Lower lobe of right lung (tissue), 2 donors: ENCODE results near the gene ETHE1. TPM values are rescaled to one million over a fixed set of nuclear protein-coding genes. Genes with fewer than 3 reads are reported as not detected.

Experiments
- ATAC-seq, 2 donors: fragments of 200-7000 bp; cut with Tn5 transposase; one replicate each; pipeline ENCODE4 v1.9.1; 2020 to 2022; ENCODE audit warnings: mild to moderate bottlenecking in 2 of 2, moderate library complexity in 2 of 2
- DNase-seq: peaks from one replicate; pipeline ENCODE4 v3.0.0-alpha.2; 2020
- H3K27ac ChIP-seq: fragments of 200-600 bp; one replicate; pipeline ENCODE4 v1.8.0; 2022
- H3K27me3 ChIP-seq: fragments of 200-600 bp; one replicate; pipeline ENCODE4 v1.8.0; 2022; ENCODE audit warnings: low read depth
- H3K36me3 ChIP-seq: fragments of 200-600 bp; one replicate; pipeline ENCODE4 v1.8.0; 2022; ENCODE audit warnings: mild to moderate bottlenecking
- H3K4me1 ChIP-seq: fragments of 200-600 bp; one replicate; pipeline ENCODE4 v1.8.0; 2022
- H3K4me3 ChIP-seq: fragments of 200-600 bp; one replicate; pipeline ENCODE4 v1.8.0; 2022; ENCODE audit warnings: mild to moderate bottlenecking
- H3K9me3 ChIP-seq: fragments of 200-600 bp; one replicate; pipeline ENCODE4 v1.8.0; 2022
- intact Hi-C: fragments of 100-400 bp; cut with DNase I; formaldehyde crosslinking; loops from one replicate; pipeline ENCODE4 v1.11.0; 2022
- total RNA-seq: library from RNA; stranded (reverse); fragmentation: NEBNext Ultra II Directional; extraction: Animal tissue kit (Norgen Biotek cat#: 25700); gene quantifications from one replicate; pipeline ENCODE4 v1.2.1, GENCODE V29; 2021
- TF ChIP-seq, protein P1 (sequence below): fragments of 200-600 bp; IDR thresholded peaks from one replicate; pipeline ENCODE4 v1.8.0; 2022; ENCODE audit warnings: antibody characterized with exemption, mild to moderate bottlenecking
- donor health status: DM: no; HTN: yes; CAD: no; lungs with severe emphysema.

ETHE1 gene
- total RNA-seq, 1 donor from 2014 or later: 47.4 TPM

DNA sequence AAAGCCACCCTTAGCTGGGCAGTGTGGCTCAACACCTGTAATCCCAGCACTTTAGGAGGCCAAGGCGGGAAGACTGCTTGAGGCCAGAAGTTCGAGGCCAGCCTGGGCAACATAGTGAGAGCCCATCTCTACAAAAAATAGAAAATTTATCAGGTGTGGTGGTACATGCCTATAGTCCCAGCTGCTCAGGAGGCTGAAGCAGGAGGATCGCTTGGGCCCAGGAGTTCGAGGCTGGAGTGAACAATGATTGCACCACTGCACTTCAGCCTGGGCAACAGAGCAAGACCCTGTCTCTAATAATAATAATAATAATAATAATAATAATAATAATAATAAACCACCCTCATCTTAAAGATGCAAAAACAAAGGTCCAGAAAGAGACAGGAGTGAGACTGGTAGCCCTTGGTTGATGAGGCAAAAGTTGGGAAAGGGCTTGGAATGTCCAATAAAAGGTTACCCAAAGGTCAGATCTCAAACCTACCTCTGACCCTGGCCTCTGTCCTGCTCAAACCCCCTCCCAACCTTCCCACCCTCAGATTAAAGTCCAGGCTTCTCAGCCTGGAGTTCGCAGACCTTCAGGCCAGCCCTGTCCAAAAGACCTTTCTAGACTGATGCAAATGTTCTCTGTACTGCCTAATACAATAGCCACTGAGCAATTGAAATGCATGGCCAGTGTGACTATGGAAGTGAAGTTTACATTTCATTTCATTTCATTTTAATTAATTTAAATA is 15.1 kb upstream of the ETHE1 start:
- Histone ChIP-seq H3K27ac (no peak overlapping the region), H3K4me3 (no peak overlapping the region), H3K27me3 (no peaks in the 10 kb centered on the region), H3K36me3 (peaks cover 70% of the 10 kb centered on the region), H3K9me3 (no peaks in the 10 kb centered on the region), H3K4me1 (no peaks in the 10 kb centered on the region)
- TF ChIP-seq, protein P1, sequence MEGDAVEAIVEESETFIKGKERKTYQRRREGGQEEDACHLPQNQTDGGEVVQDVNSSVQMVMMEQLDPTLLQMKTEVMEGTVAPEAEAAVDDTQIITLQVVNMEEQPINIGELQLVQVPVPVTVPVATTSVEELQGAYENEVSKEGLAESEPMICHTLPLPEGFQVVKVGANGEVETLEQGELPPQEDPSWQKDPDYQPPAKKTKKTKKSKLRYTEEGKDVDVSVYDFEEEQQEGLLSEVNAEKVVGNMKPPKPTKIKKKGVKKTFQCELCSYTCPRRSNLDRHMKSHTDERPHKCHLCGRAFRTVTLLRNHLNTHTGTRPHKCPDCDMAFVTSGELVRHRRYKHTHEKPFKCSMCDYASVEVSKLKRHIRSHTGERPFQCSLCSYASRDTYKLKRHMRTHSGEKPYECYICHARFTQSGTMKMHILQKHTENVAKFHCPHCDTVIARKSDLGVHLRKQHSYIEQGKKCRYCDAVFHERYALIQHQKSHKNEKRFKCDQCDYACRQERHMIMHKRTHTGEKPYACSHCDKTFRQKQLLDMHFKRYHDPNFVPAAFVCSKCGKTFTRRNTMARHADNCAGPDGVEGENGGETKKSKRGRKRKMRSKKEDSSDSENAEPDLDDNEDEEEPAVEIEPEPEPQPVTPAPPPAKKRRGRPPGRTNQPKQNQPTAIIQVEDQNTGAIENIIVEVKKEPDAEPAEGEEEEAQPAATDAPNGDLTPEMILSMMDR: no peak
- ATAC-seq: no peak
- DNase-seq: no peak
- intact Hi-C loops: no loop called here

GRCh38 chr19:43540381-43540780 is 13.4 kb upstream of the ETHE1 start:
- Histone ChIP-seq H3K36me3 (peaks cover 68% of the 10 kb centered on the region), H3K4me3 (no peak overlapping the region), H3K27me3 (no peaks in the 10 kb centered on the region), H3K4me1 (no peaks in the 10 kb centered on the region), H3K9me3 (no peaks in the 10 kb centered on the region), H3K27ac (no peak overlapping the region)
- DNase-seq: no peak
- TF ChIP-seq, protein P1: no peak
- intact Hi-C loops: no loop called here
- no peak for ATAC-seq

DNA sequence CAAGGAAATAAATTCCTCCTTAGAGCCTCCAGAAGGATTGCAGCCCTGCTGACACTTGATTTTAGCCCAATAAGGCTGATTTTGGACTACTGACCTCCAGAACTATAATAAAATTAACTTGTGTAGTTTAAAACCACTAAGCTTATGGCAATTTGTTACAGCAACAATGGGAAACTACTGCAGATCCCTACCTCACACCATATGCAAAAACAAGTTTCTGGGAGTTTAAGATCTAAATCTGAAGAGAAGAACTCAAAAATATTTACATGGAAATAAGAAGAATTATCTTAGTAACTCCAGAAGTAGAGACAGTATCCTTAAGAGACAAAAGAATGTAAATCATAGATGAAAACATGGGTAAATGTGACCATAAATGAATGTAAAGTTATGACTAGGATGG is 11.9 kb upstream of the ETHE1 start:
- no peak for DNase-seq
- intact Hi-C loops: no loop called here
- H3K27me3 ChIP-seq: no peaks in the 10 kb centered on the region
- no peak overlapping the region for H3K27ac ChIP-seq
- peaks cover 4% of the 10 kb centered on the region for H3K4me1 ChIP-seq
- ATAC-seq: no peak
- peaks cover 54% of the 10 kb centered on the region for H3K36me3 ChIP-seq
- no peak overlapping the region for H3K4me3 ChIP-seq
- TF ChIP-seq, protein P1: no peak
- no peaks in the 10 kb centered on the region for H3K9me3 ChIP-seq

DNA sequence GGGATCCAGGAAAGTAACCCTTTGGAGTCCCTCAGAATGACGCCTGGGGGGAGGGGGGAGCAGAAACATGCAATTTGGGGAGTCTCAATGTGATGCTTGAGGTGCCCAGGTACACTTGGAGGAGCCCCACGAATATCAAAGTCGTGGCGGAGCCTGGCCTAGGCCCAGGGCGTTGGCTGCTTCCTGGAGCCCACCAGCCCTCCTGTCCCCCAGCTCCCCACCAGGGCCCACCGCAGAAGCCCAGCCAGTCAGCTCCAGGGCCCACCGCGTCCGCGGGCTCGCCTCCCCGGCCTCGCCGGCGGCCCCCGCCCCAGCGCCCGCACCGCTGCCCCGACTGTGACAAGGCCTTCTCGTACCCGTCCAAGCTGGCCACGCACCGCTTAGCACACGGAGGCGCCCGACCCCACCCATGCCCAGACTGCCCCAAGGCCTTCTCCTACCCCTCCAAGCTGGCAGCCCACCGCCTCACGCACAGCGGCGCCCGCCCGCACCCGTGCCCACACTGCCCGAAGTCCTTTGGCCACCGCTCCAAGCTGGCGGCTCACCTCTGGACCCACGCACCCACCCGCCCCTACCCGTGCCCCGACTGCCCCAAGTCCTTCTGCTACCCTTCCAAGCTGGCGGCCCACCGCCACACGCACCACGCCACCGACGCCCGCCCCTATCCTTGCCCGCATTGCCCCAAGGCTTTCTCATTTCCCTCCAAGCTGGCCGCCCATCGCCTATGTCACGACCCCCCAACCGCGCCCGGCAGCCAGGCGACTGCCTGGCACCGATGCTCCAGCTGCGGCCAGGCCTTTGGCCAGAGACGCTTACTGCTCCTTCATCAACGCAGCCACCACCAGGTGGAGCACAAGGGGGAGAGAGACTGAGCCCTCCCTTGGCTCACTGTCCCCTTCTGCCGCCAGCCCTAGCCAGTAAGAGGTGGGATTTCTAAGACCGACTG is 8.1 kb upstream of the ETHE1 start:
- intact Hi-C loops: no loop called here
- peaks cover 16% of the 10 kb centered on the region for H3K4me1 ChIP-seq
- H3K27me3 ChIP-seq: no peaks in the 10 kb centered on the region
- H3K4me3 ChIP-seq: no peak overlapping the region
- peak overlapping the region; percentile 89 for H3K27ac ChIP-seq
- peaks cover 17% of the 10 kb centered on the region for H3K36me3 ChIP-seq
- H3K9me3 ChIP-seq: no peaks in the 10 kb centered on the region
- TF ChIP-seq, protein P1: peak; percentile 48
- ATAC-seq (no peak), DNase-seq (peak; percentile 63)

DNA sequence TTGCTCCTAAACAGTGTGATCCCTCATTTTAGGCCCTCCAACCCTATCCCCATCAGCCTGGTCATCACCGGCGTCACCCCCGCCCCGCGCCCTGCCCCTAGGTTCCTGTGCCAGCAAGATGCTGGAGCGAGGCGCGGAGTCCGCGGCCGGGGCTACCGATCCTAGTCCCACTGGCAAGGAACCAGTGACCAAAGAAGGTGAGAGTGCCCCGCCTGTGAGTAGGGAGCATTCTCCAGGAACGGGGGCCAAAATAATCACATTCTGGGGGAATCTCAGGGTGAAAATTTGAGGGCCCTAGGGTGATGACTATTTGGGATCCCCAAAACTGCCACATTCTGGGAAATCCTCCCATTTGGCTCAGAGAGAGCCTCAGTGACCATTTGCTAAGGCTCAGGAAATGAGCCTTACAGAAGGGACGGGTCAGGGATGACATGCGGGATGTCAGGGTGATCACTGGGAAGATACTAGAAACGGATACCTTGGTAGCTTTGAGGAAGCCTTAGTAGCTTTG is 7.4 kb upstream of the ETHE1 start:
- peak overlapping the region; percentile 89 for H3K27ac ChIP-seq
- no peak for DNase-seq
- intact Hi-C loops: no loop called here
- peaks cover 15% of the 10 kb centered on the region for H3K36me3 ChIP-seq
- TF ChIP-seq, protein P1: no peak
- H3K9me3 ChIP-seq: no peaks in the 10 kb centered on the region
- H3K4me1 ChIP-seq: peaks cover 16% of the 10 kb centered on the region
- ATAC-seq: no peak
- no peaks in the 10 kb centered on the region for H3K27me3 ChIP-seq
- H3K4me3 ChIP-seq: peak overlapping the region; percentile 71
